HG03558 (cell line): Measurements from ENCODE around the gene SV2C.

ENCODE experiments used
- ATAC-seq: cut with Tn5 transposase; IDR thresholded peaks from one replicate; pipeline ENCODE4 v1.9.1; 2021; ENCODE audit warnings: moderate number of reproducible peaks; ENCODE audit not compliant: unreplicated experiment; ENCODE audit errors: extremely low read depth

SV2C gene

DNA sequence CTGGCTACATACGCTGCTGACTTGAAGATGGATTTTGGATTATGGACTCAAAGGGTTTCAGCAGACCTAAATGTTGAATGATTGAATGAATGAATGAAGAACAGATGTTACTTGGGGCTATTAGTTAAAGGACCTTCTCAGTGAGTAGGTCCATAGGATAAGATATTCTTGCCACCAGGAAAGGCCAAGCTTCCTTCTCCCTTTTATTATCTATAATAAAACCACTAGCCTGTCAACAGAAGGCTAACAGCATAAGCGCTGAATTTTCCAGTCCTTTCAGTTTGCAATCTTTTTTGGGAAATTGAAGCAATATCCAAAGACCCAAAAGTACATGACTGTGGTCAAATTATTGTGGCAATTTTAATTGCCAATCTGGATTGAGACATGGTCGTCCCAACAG lies 113.3 kb downstream of the SV2C start:
- no peak for ATAC-seq

DNA sequence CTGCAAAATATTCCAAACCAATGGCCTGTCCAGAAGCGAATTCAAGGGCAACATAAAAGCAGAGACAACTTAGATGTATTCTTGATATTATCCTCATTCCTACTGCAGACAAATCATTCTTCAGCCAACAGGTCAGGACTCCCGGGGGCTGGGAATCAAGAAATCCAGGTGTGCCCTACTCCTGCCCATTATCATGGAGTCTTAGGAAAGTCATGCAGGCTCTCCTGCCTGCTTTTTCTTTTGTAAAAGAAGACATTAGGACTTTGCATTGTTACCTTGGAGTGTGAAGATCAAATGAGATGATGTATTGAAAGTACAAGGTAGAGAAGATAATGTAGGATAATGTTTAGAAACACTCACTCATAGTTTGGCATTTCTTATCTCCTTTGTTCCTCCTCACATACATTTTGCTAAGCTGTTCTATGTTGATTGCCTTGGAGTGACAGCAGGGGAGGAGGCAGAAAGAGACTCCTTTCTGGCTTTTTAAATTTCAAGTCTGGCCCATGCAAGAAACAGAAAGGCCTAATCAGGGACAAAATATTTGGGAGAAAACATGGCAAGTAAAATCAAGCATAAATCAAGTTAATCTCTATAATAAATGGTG lies 113.8 kb downstream of the SV2C start:
- no peak for ATAC-seq

DNA sequence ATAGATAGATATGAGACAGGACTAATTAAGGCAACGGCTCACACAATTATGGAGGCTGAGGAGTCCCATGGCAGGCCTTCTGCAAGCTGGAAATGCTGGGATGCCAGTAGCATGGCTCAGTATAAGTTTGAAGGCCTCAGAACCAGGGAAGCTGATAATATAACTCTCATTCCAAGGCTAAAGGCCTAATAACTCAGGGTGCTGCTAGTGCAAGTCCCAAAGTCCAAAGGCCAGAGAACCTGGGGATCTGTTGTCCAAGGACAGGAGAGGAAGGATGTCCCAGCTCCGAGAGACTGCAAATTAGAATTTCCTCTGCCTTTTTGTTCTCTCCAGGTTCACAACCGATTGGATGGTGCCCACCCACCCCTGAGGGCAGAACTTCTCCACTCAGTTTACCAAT lies 114.5 kb downstream of the SV2C start:
- ATAC-seq, result no peak

DNA sequence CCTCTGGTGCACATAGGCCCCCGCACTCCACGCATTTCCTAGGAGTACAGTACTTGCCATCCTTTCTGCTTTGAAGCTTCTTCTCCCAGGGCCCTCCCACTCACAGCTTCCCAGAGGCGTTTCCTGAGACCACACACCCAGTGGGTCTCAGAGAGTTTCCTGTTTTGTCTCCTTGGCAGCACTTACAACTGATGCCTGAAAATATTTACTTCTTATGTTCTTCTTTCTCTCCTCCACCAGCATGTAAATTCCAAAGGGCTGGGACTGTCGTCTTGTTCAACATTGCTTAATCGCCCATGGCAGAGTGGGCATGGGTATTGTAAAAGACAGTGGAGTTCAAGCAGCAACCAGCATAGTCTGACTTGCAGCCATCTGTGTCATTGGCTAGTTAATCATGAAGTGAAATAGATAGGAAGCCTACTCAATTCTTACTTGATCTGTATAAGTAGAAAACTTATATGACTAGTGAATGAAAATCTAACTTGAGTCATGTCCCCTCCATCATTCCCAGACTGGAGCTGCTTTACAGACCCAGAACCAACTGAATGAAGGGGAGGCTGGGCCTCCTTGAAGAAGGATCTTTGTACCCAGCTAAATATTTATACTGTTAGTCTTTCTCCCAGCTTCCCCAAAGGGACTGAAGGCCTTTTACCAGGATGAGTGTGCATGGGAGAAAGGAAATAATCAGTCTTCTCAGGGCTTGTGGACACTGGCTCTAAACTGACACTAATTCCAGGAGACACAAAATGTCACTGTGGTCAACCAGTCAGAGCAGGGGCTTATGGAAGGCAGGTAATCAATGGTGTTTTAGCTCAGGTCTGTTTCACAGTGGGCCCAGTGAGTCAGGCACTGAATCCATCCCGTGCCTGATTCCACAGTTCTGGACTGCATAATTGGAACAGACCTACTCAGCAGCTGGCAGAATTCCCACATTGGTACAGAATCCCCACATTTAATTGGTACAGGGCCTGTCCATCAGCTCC lies 116.4 kb downstream of the SV2C start:
- ATAC-seq, result no peak

DNA sequence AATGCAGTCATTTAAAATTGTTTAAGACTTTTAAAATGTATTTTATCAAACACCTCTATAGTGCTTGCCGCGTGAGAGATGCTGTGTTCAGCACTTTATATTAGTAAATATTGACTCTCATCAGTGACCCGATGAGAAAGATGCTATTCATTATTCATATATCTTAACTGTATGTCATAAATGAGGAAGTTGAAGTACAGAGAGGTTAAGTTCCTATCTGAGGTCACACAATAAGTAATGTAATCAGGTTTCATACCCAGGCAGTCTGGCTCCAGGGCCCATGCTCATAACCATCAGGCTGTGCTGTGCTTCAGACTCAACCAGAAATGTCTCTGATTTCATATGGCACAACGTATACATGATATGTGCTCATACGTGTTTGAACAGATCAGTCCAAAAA lies 119.0 kb downstream of the SV2C start:
- ATAC-seq, result no peak

DNA sequence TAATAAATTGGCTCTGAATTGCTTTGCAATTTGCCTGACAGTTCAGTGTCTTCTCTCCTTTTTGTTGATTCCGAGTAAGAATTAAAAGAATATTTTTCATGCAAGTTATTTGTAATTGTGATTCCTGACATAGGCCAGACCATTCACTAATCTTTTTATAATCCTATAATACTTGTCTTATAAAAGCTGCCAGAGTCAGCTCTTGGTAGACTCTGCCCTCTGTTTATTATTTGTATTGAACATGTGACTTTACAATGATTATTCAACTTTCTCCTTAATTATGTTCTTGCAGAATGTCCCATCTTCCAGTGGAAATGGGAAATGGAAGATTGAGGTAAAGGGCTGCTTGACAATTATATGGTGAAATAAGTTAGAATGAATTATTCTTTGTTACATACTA lies 121.0 kb downstream of the SV2C start:
- ATAC-seq, result no peak

DNA sequence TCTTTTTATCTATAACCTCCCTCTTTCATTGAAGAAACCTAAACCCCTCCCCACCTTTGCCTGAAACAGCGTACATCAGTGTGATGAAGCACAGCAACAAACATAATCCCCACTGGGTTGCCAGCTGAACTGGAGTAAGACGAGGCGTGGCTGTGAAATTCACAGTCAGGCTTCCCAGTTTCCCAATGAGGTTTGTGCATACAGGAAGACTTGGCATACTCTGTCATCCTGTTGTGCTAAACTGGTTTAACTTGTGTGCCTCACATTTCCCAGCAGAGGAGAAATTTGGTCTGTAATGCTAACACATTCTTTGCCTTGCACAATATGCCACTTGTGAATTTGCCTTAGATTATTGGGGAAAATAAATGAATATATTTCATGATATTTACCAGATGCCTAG lies 121.5 kb downstream of the SV2C start:
- ATAC-seq, result no peak

DNA sequence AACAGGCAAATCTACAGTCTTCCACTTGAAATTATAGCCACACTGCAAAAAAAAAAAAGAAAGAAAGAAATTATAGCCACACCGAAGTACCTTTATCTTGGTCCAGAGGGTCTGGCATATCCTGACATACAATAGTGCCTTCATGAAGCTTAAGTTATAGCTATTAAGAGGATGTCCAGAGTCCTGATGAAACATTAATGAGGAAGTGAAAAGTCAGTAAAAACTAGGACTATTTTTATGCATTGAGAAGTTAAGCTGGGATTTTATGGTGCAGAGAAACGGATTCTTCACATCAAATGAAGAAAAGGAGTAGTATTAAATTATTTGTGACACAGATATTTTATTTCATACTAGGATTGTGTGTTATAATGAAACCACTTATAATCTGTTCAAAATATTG lies 123.9 kb downstream of the SV2C start:
- ATAC-seq, result no peak

DNA sequence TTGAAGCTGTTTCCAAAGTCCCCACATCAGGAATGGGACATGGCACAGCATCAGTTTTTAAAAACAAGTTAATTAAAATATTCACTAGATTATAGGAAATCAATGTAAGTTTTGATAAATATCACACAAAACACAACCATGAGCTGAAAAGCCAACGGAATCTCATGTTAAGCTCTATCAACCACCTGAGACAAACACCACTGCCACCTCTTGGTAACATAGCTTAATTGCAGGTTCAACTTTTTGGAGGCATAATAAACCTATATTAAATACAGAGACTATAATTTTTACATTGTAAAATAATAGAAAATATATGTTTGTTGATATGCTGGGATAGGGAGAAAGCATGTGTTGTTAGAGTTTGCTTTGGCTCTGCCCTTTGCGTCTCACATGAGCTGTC lies 126.1 kb downstream of the SV2C start:
- no peak for ATAC-seq

DNA sequence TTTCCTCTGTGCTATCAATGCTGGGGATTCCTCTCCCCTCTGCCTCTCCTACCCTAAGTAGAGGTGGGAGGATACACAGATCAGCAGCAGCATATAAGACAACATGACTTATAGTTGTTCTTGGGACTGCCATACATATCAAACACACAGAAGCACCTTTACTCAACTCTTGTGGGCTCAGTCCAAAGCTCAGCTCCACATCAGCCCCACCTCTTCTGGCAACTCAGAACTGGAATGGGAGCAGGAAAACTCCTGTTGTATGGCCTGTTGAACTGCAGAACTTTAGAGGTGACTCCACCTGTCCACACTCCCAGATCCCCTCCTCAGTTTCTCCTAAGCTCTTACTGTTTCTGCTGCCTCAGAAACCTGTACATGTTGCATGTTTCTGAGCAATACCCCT lies 127.8 kb downstream of the SV2C start:
- ATAC-seq, result no peak

DNA sequence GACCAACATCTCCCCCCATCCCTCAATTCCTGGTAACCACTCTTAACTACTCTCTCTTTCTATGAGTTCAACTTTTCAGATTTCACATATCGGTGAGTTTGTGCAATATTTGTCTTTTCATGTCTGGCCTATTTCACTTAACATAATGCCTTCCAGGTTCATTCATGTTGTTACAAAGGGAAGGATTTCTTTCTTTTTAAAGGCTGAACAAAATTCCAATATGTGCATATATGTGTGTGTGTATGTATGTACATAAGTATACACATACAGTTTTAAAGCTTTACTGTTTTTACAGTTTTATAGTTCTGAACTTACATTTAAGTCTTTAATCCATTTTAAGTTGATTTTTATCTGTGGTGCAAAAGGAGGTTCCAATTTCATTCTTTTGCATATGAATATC lies 130.7 kb downstream of the SV2C start:
- no peak for ATAC-seq

DNA sequence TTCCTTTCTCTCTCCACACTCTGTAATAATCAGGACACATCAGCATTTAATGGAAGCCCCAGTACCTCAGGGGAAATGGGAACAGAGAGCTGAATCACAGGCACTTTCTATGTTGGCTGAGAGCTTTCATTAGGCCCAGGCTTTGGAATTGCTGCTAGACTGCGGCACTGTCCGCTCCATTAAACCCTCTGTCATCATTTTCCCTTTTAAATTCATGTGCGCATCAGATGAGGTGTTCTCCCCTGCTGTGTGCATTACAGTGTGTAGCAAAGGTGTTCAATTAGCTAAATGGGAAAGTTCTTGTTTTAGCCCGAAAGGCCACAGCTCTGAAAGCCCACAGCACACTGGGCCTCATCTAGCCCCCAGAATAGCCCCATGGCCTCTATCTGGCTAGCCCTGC lies 133.6 kb downstream of the SV2C start:
- no peak for ATAC-seq

DNA sequence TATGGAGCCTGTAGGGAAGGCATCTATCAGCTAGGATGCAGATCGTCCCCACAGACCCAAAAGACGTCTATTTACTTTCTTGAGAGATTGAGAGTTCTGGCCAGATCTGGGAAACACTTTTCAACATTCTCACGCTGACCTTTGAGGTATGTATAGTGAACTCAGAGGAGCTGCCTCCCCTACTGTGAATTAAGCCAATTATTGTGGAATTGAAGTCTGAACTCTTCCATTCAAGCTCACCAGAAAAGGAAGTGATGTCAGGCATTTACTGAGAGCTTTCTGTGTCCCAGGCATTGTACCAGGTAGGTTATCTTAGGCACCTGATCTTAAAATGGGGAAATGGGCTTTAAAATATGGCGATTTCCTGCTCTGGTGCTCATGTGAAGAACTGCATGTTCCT lies 136.5 kb downstream of the SV2C start:
- no peak for ATAC-seq

DNA sequence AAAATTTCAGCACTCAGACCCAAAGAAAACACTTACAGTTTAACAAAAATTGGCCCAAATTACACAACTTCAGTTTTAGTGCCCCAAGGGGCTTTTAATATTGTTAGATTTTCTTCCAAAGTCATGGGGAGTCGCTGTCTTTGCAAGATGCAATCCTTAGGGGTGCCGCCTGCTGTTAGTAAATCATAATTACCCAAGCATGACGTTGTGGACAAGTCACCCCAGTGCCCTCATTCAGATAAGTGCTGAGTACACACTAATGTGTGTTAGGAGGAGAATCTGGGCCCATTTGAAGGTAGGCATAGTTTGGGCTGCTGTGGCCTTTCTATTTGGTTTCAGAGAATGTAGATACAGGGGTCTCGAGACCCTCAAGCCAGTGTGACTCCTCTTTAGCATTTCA lies 138.1 kb downstream of the SV2C start:
- no peak for ATAC-seq

DNA sequence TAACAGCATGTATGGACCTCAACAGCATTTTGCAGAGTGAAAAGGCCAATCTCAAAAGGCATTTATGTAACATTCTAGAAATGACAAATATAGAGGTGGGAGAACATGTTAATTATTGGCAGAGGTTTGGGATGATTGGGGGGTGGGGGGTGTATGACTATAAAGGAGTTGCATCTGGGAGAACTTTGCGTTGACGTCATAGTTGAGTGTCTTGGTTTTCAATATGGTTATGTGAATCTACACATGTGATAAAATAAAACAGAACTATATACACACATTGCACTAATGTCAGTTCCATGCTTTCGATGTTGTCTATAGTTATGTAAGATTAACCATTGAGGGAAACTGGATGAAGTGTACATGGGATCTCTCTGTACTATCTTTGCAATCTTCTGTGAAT lies 139.1 kb downstream of the SV2C start:
- no peak for ATAC-seq

DNA sequence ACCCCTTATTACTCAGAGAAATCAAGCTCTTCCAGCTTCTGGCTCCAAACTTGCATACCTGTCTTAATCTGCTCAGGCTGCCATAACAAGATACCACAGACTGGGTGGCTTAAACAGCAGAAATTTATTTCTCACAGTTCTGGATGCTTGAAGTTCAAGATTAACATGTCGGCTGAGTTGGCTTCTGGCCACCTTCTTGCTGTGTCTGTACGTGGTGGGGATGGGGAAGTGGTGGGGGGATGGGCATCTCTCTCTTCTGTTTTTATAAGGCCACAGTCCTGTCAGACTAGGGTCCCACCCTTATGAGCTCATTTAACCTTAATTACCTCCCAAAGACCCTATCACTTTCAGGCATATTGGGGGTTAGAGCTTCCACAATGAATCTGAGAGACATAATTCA lies 140.5 kb downstream of the SV2C start:
- ATAC-seq, result no peak

DNA sequence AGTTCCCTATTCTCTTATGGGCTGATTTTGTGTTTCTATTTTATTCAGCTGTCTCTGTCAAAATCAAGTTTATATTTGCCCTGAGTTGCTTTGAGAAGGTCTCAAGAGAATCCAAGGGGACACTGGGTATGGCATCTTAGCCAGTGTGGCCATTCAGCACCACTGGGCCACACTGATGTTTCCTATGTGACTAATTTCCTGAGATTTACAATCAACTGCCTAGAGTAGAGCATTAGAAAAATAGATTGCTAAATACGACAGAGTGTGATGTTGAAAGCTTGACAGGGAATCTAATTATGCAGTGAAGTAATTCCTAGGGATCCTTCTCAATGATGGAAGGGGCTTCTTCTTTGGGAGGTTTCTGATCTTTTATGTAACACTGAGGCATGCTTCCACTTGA lies 141.7 kb downstream of the SV2C start:
- no peak for ATAC-seq

DNA sequence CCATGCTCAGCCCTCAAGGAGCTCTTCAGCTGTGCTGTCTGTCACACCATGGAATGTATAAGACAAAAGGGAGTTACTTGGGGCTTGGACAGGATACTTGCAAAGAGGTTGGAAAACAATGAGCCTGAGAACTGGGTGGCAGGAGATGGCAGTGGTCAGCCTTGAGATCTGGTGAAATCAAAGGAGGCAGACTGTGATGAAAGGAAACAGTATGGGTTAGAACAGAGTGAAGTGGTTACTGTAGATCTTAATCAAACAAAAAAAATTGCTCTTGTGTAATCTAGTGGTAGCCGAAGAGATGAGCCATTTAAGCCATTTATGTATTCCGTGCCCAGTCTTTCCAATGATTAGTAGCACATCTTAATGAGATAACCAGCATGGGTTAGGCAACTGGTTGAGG lies 142.2 kb downstream of the SV2C start:
- no peak for ATAC-seq

DNA sequence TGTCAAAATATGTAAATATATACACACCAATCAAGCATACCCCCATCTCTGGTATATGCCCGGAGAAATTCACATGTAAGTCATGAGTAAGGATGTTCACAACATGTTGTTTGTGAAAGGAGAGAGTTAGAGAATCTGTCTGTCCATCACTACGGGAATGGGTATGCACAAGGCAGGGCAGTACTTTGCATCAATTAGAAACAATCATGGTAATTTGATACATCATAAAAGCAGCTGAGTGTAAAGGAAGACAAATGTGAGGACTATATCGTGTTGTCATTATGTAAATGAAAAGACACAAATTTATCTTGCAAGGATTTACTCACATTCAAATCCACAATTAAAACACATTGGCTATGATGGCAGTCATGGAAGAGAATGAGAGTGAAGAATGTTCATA lies 146.7 kb downstream of the SV2C start:
- ATAC-seq, result no peak

DNA sequence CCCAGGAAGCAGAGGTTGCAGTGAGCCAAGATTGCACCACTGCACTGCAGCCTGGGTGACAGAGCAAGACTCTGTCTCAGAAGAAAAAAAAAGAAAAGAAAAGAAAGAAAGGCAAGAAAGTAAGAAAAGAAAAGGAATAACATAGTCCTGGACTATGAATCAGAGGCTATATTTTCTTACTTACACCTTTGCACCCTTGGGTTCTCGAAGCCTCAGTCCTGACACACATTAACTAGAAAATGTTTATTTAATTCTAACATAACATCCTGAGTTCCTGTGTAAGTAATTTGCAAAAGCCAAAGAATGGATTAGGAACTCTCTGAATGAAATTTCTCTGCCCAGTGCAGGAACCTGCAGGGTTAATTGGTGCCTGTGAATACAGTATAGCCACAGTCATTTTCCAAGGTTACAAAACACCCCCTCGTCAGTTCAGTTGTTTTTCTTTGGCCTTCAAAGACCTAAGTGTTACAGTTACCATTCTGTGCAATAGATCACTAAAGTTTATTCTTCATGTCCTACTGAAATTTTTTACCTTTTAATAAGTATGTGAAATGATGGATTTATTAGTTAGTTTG lies 147.6 kb downstream of the SV2C start:
- ATAC-seq, result no peak

DNA sequence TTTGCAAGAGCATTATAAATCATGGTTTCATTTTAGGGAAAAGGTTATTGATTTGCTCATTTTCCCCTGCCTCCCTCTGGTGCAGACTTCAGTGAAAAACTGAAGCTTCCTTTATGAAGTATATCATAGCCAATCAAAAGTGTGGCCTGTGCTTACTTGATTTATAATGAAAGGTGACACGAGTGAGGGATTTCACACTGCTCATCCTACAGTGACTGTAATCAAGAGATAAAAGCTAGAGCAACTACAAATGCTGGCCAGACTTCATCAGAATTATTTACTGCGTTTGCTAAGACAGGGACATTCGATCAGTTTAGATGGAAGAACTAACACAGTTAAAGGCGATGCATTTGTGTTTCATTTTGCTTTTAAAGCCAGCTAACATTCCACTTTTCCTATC lies 151.5 kb downstream of the SV2C start:
- no peak for ATAC-seq

DNA sequence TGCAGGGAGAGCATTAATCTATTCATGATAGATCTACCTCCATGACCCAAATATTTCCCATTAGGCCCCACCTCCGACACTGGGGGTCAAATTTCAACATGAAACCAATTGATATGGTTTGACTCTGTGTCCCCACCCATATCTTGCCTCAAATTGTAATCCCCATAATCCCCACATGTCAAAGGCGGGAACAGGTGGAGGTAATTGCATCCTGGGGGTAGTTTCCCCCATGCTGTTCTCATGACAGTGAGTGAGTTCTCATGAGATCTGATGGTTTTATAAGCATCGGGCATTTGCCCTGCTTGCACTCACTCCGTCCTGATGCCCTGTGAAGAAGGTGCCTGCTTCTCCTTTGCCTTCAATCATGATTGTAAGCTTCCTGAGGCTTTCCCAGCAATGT lies 153.5 kb downstream of the SV2C start:
- no peak for ATAC-seq
